Esophagus squamous epithelium (tissue), 5 donors: ENCODE data around the gene KRT6B. TPM values are rescaled to one million over a fixed set of nuclear protein-coding genes. Genes with fewer than 3 reads are reported as not detected.

Experiments
- DNase-seq: peaks from one replicate; lab custom pipeline; 2025; lab: John Stamatoyannopoulos, UW
- H3K27ac ChIP-seq, 4 donors: fragments of 200-600 bp; sonication (generic); one replicate each; pipeline ENCODE4 v1.5.1; 2016 to 2019; ENCODE audit warnings: mild to moderate bottlenecking in 1 of 4
- H3K27me3 ChIP-seq, 4 donors: fragments of 200-600 bp; sonication (generic); 1 replicate in 3 of 4; 2 replicates in 1 of 4; pipeline versions ENCODE4 v1.5.1 to v1.6.0; 2017 to 2021; ENCODE audit warnings: antibody characterized with exemption in 1 of 4
- H3K36me3 ChIP-seq, 3 donors: fragments of 200-600 bp; sonication (generic); one replicate each; pipeline ENCODE4 v1.5.1; 2016 to 2019
- H3K4me1 ChIP-seq, 3 donors: fragments of 200-600 bp; sonication (generic); one replicate each; pipeline ENCODE4 v1.5.1; 2017 to 2019
- H3K4me3 ChIP-seq, 4 donors: fragments of 200-600 bp; sonication (generic); 1 replicate in 3 of 4; 2 replicates in 1 of 4; pipeline ENCODE4 v1.5.1; 2016 to 2019; ENCODE audit warnings: mild to moderate bottlenecking in 2 of 4, moderate library complexity in 1 of 4
- H3K9me3 ChIP-seq, 3 donors: fragments of 200-600 bp; sonication (generic); one replicate each; pipeline ENCODE4 v1.5.1; 2016 to 2019
- CTCF ChIP-seq, 6 experiments: fragments of 450-650 bp in 4 of 6; fragments of 200-600 bp in 2 of 6; sonication (generic) in 2 of 6; IDR thresholded peaks; one replicate each; pipeline ENCODE4 v1.5.1; 2016 to 2019; ENCODE audit warnings: antibody characterized with exemption in 6 of 6, mild to moderate bottlenecking in 4 of 6, moderate library complexity in 4 of 6
- POLR2A ChIP-seq, 4 donors: fragments of 450-650 bp; IDR thresholded peaks; one replicate each; pipeline ENCODE4 v1.6.1; 2017; ENCODE audit warnings: antibody characterized with exemption in 4 of 4, mild to moderate bottlenecking in 4 of 4, moderate library complexity in 3 of 4
- WGBS, 2 donors: methylation state at CpG; one replicate each; pipeline ENCODE4 v1.1.5; 2018; 5-methylcytosine and 5-hydroxymethylcytosine counted together
- intact Hi-C: fragments of 100-400 bp; cut with DNase I; formaldehyde crosslinking; loops from one replicate; pipeline ENCODE4 v1.15.0; 2022
- total RNA-seq, 4 donors: library from RNA; depleted of rRNA; stranded (reverse); fragments of >200 nt; gene quantifications; one replicate each; pipeline ENCODE4 v1.1.0, GENCODE V29; 2016
- donor health status: DM: yes; HTN: yes; CAD: no.

Gene KRT6B
- total RNA-seq, 4 donors from 2014 or later: 308 to 3,585 (median 1,609) TPM

- DNase-seq: no peak
- Histone ChIP-seq H3K27me3 (peaks cover 0 to 8% (median 0%) of the 10 kb centered on the region in 4 donors), H3K9me3 (no peaks in the 10 kb centered on the region), H3K27ac (no peak overlapping the region), H3K4me3 (no peak overlapping the region), H3K4me1 (peaks cover 0 to 8% (median 5%) of the 10 kb centered on the region in 3 donors), H3K36me3 (no peaks in the 10 kb centered on the region)
- intact Hi-C loops: no loop called here
- WGBS, 2 donors: 63 to 81% methylated on average over 3 to 7 of the region's 9 CpGs
- no peak for TF ChIP-seq CTCF (IDR thresholded peaks at IDR 0.05)
These were observed 51.0 kb downstream of the KRT6B start for GRCh38 chr12:52400906-52401305.

GRCh38 chr12:52399756-52400155 is 52.2 kb downstream of the KRT6B start:
- DNase-seq: no peak
- no peak overlapping the region for H3K27ac ChIP-seq
- H3K9me3 ChIP-seq: no peaks in the 10 kb centered on the region
- WGBS, 2 donors: 99% methylated on average over 8 of the region's 16 CpGs; no CpG with 5 or more reads in 1 of the 2 donors
- peaks cover 0 to 8% (median 0%) of the 10 kb centered on the region in 4 donors for H3K27me3 ChIP-seq
- no peak for TF ChIP-seq POLR2A (IDR thresholded peaks at IDR 0.05)
- TF ChIP-seq CTCF (IDR thresholded peaks at IDR 0.05): no peak
- H3K36me3 ChIP-seq: no peaks in the 10 kb centered on the region
- H3K4me3 ChIP-seq: no peak overlapping the region
- intact Hi-C loops: loop anchor here (10.0 kb wide), 1 partner anchor 95 kb away; the partner anchor contains the start of gene KRT6A
- peaks cover 0 to 9% (median 5%) of the 10 kb centered on the region in 3 donors for H3K4me1 ChIP-seq

- no peaks in the 10 kb centered on the region for H3K9me3 ChIP-seq
- peaks cover 0 to 8% (median 0%) of the 10 kb centered on the region in 4 donors for H3K27me3 ChIP-seq
- no peak for DNase-seq
- H3K4me3 ChIP-seq: no peak overlapping the region
- 70 to 100% methylated on average over 1 of the region's 1 CpG for WGBS, 2 donors
- H3K27ac ChIP-seq: no peak overlapping the region
- TF ChIP-seq CTCF (IDR thresholded peaks at IDR 0.05) (no peak), POLR2A (IDR thresholded peaks at IDR 0.05) (no peak)
- intact Hi-C loops: loop anchor here (10.0 kb wide), 1 partner anchor 97 kb away; the partner anchor contains the start of gene KRT6A
- H3K4me1 ChIP-seq: peaks cover 0 to 9% (median 5%) of the 10 kb centered on the region in 3 donors
- no peaks in the 10 kb centered on the region for H3K36me3 ChIP-seq
These were observed 53.8 kb downstream of the KRT6B start for GRCh38 chr12:52398176-52398575.

- no peak for TF ChIP-seq POLR2A (IDR thresholded peaks at IDR 0.05)
- no peak for TF ChIP-seq CTCF (IDR thresholded peaks at IDR 0.05)
- no peak overlapping the region for H3K4me3 ChIP-seq
- intact Hi-C loops: loop anchor here (10.0 kb wide), 1 partner anchor 98 kb away; the partner anchor contains the start of gene KRT6A
- peaks cover 0 to 22% (median 9%) of the 10 kb centered on the region in 3 donors for H3K4me1 ChIP-seq
- 75 to 88% methylated on average over 8 of the region's 8 CpGs for WGBS, 2 donors
- no peaks in the 10 kb centered on the region for H3K9me3 ChIP-seq
- peaks cover 0 to 4% (median 0%) of the 10 kb centered on the region in 4 donors for H3K27me3 ChIP-seq
- no peaks in the 10 kb centered on the region for H3K36me3 ChIP-seq
- H3K27ac ChIP-seq: no peak overlapping the region
- no peak for DNase-seq
These were observed 55.3 kb downstream of the KRT6B start for GRCh38 chr12:52396656-52397055.

Other genes starting within 250 kb of the KRT6B start
- 100 to 1,000 TPM in 1 of 4 donors, 10 to 100 TPM in 3; 18.7 to 118 (median 64.4) TPM for gene KRT7, start 218.9 kb downstream of the KRT6B start, total RNA-seq
- gene KRT86, start 177.5 kb downstream of the KRT6B start, total RNA-seq: not detected
- gene KRT81, start 160.6 kb downstream of the KRT6B start, total RNA-seq: not detected
- not detected for gene KRT83, start 130.7 kb downstream of the KRT6B start, total RNA-seq
- gene KRT85, start 84.7 kb downstream of the KRT6B start, total RNA-seq: not detected
- under 1 TPM in 1 of 4 donors, not detected in 3; 0.30 TPM for gene KRT84, start 66.5 kb downstream of the KRT6B start, total RNA-seq
- not detected for gene KRT82, start 45.8 kb downstream of the KRT6B start, total RNA-seq
- gene KRT75, start 17.8 kb downstream of the KRT6B start, total RNA-seq: under 1 TPM in 1 of 4 donors, not detected in 3; 0.44 TPM
- gene KRT6C, start 21.7 kb upstream of the KRT6B start, total RNA-seq: 1,000 to 10,000 TPM in 3 of 4 donors, 10 to 100 TPM in 1; 99.0 to 3,532 (median 1,742) TPM
- over 10,000 TPM in 3 of 4 donors, 1,000 to 10,000 TPM in 1; 1,263 to 22,053 (median 17,717) TPM for gene KRT6A, start 41.1 kb upstream of the KRT6B start, total RNA-seq
- gene KRT5, start 68.2 kb upstream of the KRT6B start, total RNA-seq: over 10,000 TPM in 1 of 4 donors, 1,000 to 10,000 TPM in 3; 7,921 to 12,107 (median 9,375) TPM
- not detected for gene KRT71, start 101.0 kb upstream of the KRT6B start, total RNA-seq
- 1 to 10 TPM in 1 of 4 donors, under 1 TPM in 1, not detected in 2; 0.19 to 6.7 TPM for gene KRT74, start 121.7 kb upstream of the KRT6B start, total RNA-seq
- not detected for gene KRT72, start 149.3 kb upstream of the KRT6B start, total RNA-seq
- under 1 TPM in 1 of 4 donors, not detected in 3; 0.15 TPM for gene KRT73, start 166.4 kb upstream of the KRT6B start, total RNA-seq
- under 1 TPM in 2 of 4 donors, not detected in 2; 0.95 to 0.99 TPM for gene KRT2, start 200.1 kb upstream of the KRT6B start, total RNA-seq
- 10 to 100 TPM in 1 of 4 donors, 1 to 10 TPM in 2, under 1 TPM in 1; 0.19 to 43.7 (median 2.4) TPM for gene KRT1, start 228.3 kb upstream of the KRT6B start, total RNA-seq